Endothelial cell of umbilical vein (primary cell): ENCODE results near the gene RPL31. TPM values are rescaled to one million over a fixed set of nuclear protein-coding genes. Genes with fewer than 3 reads are reported as not detected.

Experiments used
- BruUV-seq: library from RNA; stranded (reverse); fragments of 400-500 nt; replicated peaks from 2 replicates; lab custom pipeline; 2021; lab: Mats Ljungman, UMichigan
- CTCF ChIA-PET: fragments of 300-600, 350-600 bp; sonication (Branson Sonifier 250); formaldehyde crosslinking; loops from one replicate; lab custom pipeline; 2021; ENCODE audit warnings: antibody characterized with exemption, inconsistent platforms; lab: Charles Lee
- POLR2A ChIA-PET: fragments of 300-600, 350-600 bp; sonication (Branson Sonifier 250); formaldehyde crosslinking; loops from one replicate; lab custom pipeline; 2021; ENCODE audit warnings: antibody characterized with exemption, inconsistent platforms; lab: Charles Lee
- DNase-seq: peaks from one replicate; pipeline ENCODE4 v3.0.0-alpha.2; 2011; ENCODE audit warnings: low read depth, low spot score
- FAIRE-seq: peaks from 2 replicates; lab custom pipeline; 2011; peaks lifted over from hg19 to GRCh38; lab: Jason Lieb, UNC
- H2AFZ ChIP-seq: 2 replicates; pipeline ENCODE4 v1.6.0; 2012; ENCODE audit warnings: low read depth, low read length, control low read depth, inconsistent platforms
- H3K27ac ChIP-seq: 2 replicates; pipeline ENCODE4 v1.5.1; 2011; ENCODE audit warnings: low read depth, mild to moderate bottlenecking, control low read depth, low read length, moderate library complexity; ENCODE audit not compliant: insufficient read depth
- H3K27me3 ChIP-seq, 2 experiments: 2 replicates each; pipeline versions ENCODE4 v1.6.0 to v1.6.1; 2011; ENCODE audit warnings: low read length in 2 of 2, mixed read lengths in 1 of 2; ENCODE audit not compliant: control insufficient read depth in 2 of 2, insufficient read depth in 2 of 2
- H3K36me3 ChIP-seq, 2 experiments: 2 replicates in 1 of 2; 3 replicates in 1 of 2; pipeline ENCODE4 v1.5.1; 2011; ENCODE audit warnings: low read length in 2 of 2, mild to moderate bottlenecking in 1 of 2, moderate library complexity in 1 of 2; ENCODE audit not compliant: control insufficient read depth in 2 of 2, insufficient read depth in 2 of 2; ENCODE audit errors: extremely low read depth in 1 of 2
- H3K4me1 ChIP-seq: 3 replicates; pipeline ENCODE4 v1.5.1; 2011; ENCODE audit warnings: mild to moderate bottlenecking, low read length; ENCODE audit not compliant: control insufficient read depth, insufficient read depth; ENCODE audit errors: extremely low read depth
- H3K4me2 ChIP-seq: 2 replicates; pipeline ENCODE4 v1.6.1; 2011; ENCODE audit warnings: low read length, control low read depth, mixed read lengths; ENCODE audit not compliant: insufficient read depth
- H3K4me3 ChIP-seq, 3 experiments: fragments of 200-600 bp in 1 of 3; sonication (generic), shearing (Covaris generic) in 1 of 3; replicated peaks in 1 of 3; 2 replicates each; pipeline ENCODE4 v1.5.1; 2011 to 2016; ENCODE audit warnings: control low read depth in 3 of 3, low read length in 3 of 3, mild to moderate bottlenecking in 2 of 3, inconsistent platforms in 1 of 3, low read depth in 1 of 3, moderate library complexity in 1 of 3; ENCODE audit not compliant: insufficient read depth in 1 of 3
- H3K79me2 ChIP-seq: 2 replicates; pipeline ENCODE4 v1.6.0; 2012; ENCODE audit warnings: low read length, inconsistent platforms; ENCODE audit not compliant: control insufficient read depth, insufficient read depth
- H3K9ac ChIP-seq: replicated peaks from 2 replicates; pipeline ENCODE3; 2011; ENCODE audit warnings: low read length, control low read depth; ENCODE audit not compliant: insufficient read depth; ENCODE audit errors: extremely low read depth
- H3K9me1 ChIP-seq: replicated peaks from 3 replicates; pipeline ENCODE4 v1.6.0; 2011; ENCODE audit warnings: mild to moderate bottlenecking, low read length; ENCODE audit not compliant: control insufficient read depth, insufficient read depth; ENCODE audit errors: extremely low read depth
- H3K9me3 ChIP-seq: replicated peaks from 2 replicates; pipeline ENCODE4 v1.5.1; 2012; ENCODE audit warnings: low read length, inconsistent platforms; ENCODE audit not compliant: control insufficient read depth, insufficient read depth
- H4K20me1 ChIP-seq: replicated peaks from 2 replicates; pipeline ENCODE3; 2011; ENCODE audit warnings: mild to moderate bottlenecking, low read length; ENCODE audit not compliant: control insufficient read depth, insufficient read depth; ENCODE audit errors: extremely low read depth
- EZH2 ChIP-seq: IDR thresholded peaks from 2 replicates; pipeline ENCODE4 v1.6.1; 2012; ENCODE audit warnings: borderline replicate concordance, low read depth, mild to moderate bottlenecking, moderate library complexity, low read length, inconsistent platforms; ENCODE audit not compliant: severe bottlenecking
- FOS ChIP-seq: IDR thresholded peaks from 2 replicates; pipeline ENCODE4 v1.6.1; 2011; ENCODE audit warnings: mild to moderate bottlenecking, low read length, moderate library complexity, borderline replicate concordance; ENCODE audit not compliant: insufficient read depth
- GATA2 ChIP-seq: IDR thresholded peaks from 2 replicates; pipeline ENCODE4 v1.7.0; 2011; ENCODE audit warnings: low read depth, mild to moderate bottlenecking, moderate library complexity, mixed read lengths, low read length; ENCODE audit not compliant: insufficient read length, insufficient read depth
- JUN ChIP-seq: IDR thresholded peaks from 2 replicates; pipeline ENCODE4 v1.6.1; 2011; ENCODE audit warnings: borderline replicate concordance, low read depth; ENCODE audit not compliant: insufficient read length, insufficient read depth
- MYC ChIP-seq: IDR thresholded peaks from one replicate; pipeline ENCODE4 v1.6.1; 2011; ENCODE audit warnings: mild to moderate bottlenecking, low read depth, low read length
- POLR2A ChIP-seq: IDR thresholded peaks from 2 replicates; pipeline ENCODE4 v1.6.1; 2012; ENCODE audit warnings: low read depth, mild to moderate bottlenecking, control low read depth, low read length
- POLR2AphosphoS5 ChIP-seq: IDR thresholded peaks from 2 replicates; pipeline ENCODE4 v1.6.1; 2012; ENCODE audit warnings: low read depth, mild to moderate bottlenecking, control low read depth, low read length, moderate library complexity; ENCODE audit not compliant: insufficient read depth
- dilution Hi-C: fragments of 300-500 bp; cut with MboI; formaldehyde crosslinking; loops from one replicate; pipeline ENCODE4 v1.15.0; 2019; ENCODE audit warnings: low sequenced_read_pairs; ENCODE audit not compliant: extremely low pct_ligation_motif_present
- intact Hi-C: fragments of 100-400 bp; cut with micrococcal nuclease; formaldehyde crosslinking; loops from one replicate; pipeline ENCODE4 v1.10.0; 2022
- polyA plus RNA-seq, 4 experiments: library from polyadenylated mRNA; depleted of rRNA in 3 of 4; stranded (reverse) in 3 of 4; unstranded in 1 of 4; fragments of >200 nt; gene quantifications; 2 replicates each; pipeline versions ENCODE4 v1.2.1 to v1.2.3, GENCODE V29; 2011 to 2012; ENCODE audit warnings: missing spikeins in 1 of 4
- total RNA-seq: library from RNA; stranded (reverse); gene quantifications from 2 replicates; pipeline ENCODE4 v1.2.3, GENCODE V29; 2021
- TF ChIP-seq, protein P1 (sequence below), 2 donors: IDR thresholded peaks; 1 replicate in 1 of 2; 2 replicates in 1 of 2; pipeline ENCODE4 v1.5.1; 2011; ENCODE audit warnings: low read length in 2 of 2, mild to moderate bottlenecking in 2 of 2, moderate library complexity in 2 of 2, control low read depth in 1 of 2, inconsistent platforms in 1 of 2, low read depth in 1 of 2; ENCODE audit not compliant: insufficient read depth in 1 of 2; ENCODE audit errors: extremely low read depth in 1 of 2
- TF ChIP-seq, protein P2 (sequence below): IDR thresholded peaks from 2 replicates; pipeline ENCODE4 v1.6.1; 2011; ENCODE audit not compliant: insufficient read depth, insufficient read length

Gene RPL31
- total and polyA plus RNA-seq, 2 donors (not counting 3 experiments of a cell fraction or from before 2014, with no cell fraction given) = 1,137 to 1,355 TPM

DNA sequence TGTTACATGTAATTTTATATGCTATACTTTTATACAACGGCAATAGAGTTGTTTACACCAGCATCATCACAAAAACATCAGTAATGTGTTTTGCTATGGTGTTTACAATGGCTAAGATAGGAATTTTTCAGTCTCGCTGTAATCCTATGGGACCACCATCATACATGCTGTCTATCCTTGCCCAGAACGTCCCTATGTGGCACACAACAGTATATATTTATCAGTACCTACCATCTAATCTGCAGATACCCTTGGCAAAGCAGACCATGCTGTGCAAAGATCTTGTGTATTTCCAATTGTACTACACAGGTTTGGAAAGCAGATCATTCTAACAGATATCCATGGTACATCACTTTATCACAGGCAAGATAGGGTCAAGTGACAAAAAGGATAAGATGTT is 15.3 kb downstream of the RPL31 start:
- no peaks in the 10 kb centered on the region for H4K20me1 ChIP-seq
- peaks cover 3% of the 10 kb centered on the region for H3K79me2 ChIP-seq
- DNase-seq (no peak), FAIRE-seq (no peak)
- intact Hi-C loops = no loop called here
- H3K4me3 ChIP-seq = no peak overlapping the region
- dilution Hi-C loops = no loop called here
- H3K4me1 ChIP-seq = no peaks in the 10 kb centered on the region
- ChIA-PET POLR2A (interaction anchor here (0.6 kb wide), 1 partner anchor 429 kb away, joined by 3 read pairs; no protein-coding TSS in a partner anchor), CTCF (interaction anchor here (0.7 to 1.3 kb wide), 2 partner anchors 19 to 171 kb away, joined by 3 to 4 read pairs; no protein-coding TSS in a partner anchor)
- no peak overlapping the region for H3K9ac ChIP-seq
- no peaks in the 10 kb centered on the region for H3K27me3 ChIP-seq
- H3K27ac ChIP-seq = no peak overlapping the region
- H3K36me3 ChIP-seq = peaks cover 10 to 11% of the 10 kb centered on the region in 2 experiments
- no peak overlapping the region for H3K4me2 ChIP-seq
- no peak for TF ChIP-seq POLR2A
- TF ChIP-seq, protein P1, sequence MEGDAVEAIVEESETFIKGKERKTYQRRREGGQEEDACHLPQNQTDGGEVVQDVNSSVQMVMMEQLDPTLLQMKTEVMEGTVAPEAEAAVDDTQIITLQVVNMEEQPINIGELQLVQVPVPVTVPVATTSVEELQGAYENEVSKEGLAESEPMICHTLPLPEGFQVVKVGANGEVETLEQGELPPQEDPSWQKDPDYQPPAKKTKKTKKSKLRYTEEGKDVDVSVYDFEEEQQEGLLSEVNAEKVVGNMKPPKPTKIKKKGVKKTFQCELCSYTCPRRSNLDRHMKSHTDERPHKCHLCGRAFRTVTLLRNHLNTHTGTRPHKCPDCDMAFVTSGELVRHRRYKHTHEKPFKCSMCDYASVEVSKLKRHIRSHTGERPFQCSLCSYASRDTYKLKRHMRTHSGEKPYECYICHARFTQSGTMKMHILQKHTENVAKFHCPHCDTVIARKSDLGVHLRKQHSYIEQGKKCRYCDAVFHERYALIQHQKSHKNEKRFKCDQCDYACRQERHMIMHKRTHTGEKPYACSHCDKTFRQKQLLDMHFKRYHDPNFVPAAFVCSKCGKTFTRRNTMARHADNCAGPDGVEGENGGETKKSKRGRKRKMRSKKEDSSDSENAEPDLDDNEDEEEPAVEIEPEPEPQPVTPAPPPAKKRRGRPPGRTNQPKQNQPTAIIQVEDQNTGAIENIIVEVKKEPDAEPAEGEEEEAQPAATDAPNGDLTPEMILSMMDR (IDR thresholded peaks at IDR 0.05; ENCODE audit: extremely low read depth in 1 of 2, insufficient read depth in 1 of 2, low read depth in 1 of 2, low read length in 2 of 2) = no peak
- TF ChIP-seq JUN = no peak
- TF ChIP-seq GATA2 = no peak
- TF ChIP-seq POLR2AphosphoS5 = no peak
- no peak for TF ChIP-seq MYC
- TF ChIP-seq EZH2 = no peak
- no peak for TF ChIP-seq FOS
- TF ChIP-seq, protein P2, sequence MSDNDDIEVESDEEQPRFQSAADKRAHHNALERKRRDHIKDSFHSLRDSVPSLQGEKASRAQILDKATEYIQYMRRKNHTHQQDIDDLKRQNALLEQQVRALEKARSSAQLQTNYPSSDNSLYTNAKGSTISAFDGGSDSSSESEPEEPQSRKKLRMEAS = no peak
- no peaks in the 10 kb centered on the region for H3K9me1 ChIP-seq
- no TSS peak for BruUV-seq
- H2AFZ ChIP-seq = no peak overlapping the region
- no peaks in the 10 kb centered on the region for H3K9me3 ChIP-seq
